Measurements from ENCODE around the gene HOMER2.
"Not testable (repeated sequence)": the region's sequence is repeated elsewhere in the genome, so short reads cannot be mapped to it uniquely, and the experiment has no call there.

HOMER2 gene

GRCh38 chr15:82865981-82866380 lies 86.5 kb downstream of the HOMER2 start:
- in situ Hi-C loops (cut with MboI; ENCODE audit: low sequenced_read_pairs): not testable (repeated sequence)

DNA sequence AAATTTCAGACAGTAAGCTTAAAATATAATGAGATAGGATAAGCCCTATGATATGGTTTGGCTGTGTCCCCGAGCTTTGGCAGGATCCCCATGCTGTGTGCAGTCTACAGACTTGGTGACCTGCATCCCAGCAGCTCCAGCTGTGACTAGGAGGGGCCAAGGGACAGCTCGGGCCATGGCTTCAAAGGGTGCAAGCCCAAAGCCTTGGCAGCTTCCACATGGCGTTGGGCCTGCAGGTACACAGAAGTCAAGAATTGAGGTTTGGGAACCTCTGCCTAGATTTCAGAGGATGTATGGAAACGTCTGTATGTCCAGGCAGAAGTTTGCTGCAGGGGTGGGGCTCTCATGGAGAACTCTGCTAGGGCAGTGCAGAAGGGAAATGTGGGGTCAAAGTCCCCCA lies 86.9 kb downstream of the HOMER2 start:
- in situ Hi-C loops (cut with MboI; ENCODE audit: low sequenced_read_pairs): not testable (repeated sequence)

GRCh38 chr15:82864967-82865366 lies 87.6 kb downstream of the HOMER2 start:
- in situ Hi-C loops (cut with MboI; ENCODE audit: low sequenced_read_pairs): no loop called here

GRCh38 chr15:82862886-82863285 lies 89.6 kb downstream of the HOMER2 start:
- in situ Hi-C loops (cut with MboI; ENCODE audit: low sequenced_read_pairs): no loop called here

DNA sequence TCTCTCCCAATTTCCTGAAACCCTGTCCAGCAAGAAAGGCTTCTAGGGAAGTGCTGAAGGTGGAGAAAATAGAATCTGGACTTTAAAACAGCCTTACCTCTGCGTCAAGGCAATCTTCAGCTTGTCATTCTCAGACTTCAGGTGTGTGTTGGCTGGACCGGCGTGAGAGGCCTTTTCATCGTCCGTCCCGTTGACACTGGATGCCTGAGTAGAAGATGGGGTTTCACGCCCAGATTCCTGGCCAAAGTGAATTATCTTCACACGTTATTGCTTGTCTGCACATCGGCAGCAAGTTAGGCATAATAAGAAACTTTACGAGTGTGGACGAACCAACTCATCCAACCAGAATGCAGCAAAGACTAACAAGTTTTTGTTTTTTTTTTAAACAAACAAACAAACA lies 93.6 kb downstream of the HOMER2 start:
- in situ Hi-C loops (cut with MboI; ENCODE audit: low sequenced_read_pairs): no loop called here

- in situ Hi-C loops (cut with MboI; ENCODE audit: low sequenced_read_pairs): no loop called here
These were observed 95.9 kb downstream of the HOMER2 start for GRCh38 chr15:82856397-82857170.

DNA sequence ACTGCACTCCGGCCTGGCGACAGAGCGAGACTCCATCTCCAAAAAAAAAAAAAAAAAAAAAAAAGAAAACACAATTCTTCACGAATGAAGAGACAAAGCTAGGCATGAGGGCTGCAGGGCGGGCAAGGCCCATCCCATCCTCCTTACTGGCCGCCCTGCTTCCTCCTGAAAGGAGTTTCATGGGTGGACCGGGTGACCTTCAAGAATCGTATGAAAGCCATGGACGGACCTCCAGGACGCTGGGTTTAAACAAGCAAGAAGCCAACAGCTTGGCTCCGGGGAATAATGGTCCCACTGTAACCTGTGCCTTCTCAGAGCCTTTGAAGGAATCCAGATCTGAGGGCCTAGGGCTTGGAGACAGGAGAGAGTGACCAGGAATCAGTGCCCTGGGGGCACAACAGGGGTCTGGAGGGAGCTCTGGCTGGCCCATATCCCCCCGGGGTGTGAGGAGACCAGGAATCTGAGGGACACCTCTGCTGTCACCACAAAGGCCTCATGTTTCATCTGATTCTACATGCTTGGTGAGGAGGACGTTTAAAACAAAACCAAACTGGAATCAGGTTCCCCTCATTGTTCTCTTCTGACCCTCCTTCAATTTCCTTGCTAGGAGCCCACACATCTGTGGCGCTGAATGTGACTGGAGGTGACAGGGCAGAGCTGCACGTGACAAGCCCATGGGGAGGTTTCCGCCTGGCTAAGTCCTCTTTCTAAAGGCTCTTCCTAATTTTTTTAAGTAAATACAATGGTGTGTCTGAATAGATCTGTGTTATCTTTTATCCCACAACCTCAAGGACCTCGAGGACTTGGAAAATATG lies 97.0 kb downstream of the HOMER2 start:
- in situ Hi-C loops (cut with MboI; ENCODE audit: low sequenced_read_pairs): no loop called here

DNA sequence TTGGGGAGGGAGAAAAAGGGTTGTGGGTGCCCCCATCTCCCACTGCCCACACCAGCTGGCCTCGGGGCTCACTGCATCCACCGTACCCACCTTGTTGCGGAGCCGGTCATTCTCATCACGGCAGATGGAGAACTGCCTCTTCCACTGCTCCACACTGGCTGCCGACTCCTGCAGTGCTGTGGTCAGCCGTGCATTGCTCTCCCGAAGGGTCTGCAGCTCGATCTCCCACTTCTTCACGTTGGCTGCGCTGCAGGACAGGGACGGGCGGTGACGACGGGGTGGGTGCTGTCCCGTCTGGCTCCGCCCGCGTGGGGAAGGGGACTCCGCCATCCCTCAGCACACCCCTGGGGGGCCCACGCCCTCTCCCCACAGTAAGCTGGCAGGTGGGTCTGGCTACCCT lies 98.0 kb downstream of the HOMER2 start:
- in situ Hi-C loops (cut with MboI; ENCODE audit: low sequenced_read_pairs): no loop called here

DNA sequence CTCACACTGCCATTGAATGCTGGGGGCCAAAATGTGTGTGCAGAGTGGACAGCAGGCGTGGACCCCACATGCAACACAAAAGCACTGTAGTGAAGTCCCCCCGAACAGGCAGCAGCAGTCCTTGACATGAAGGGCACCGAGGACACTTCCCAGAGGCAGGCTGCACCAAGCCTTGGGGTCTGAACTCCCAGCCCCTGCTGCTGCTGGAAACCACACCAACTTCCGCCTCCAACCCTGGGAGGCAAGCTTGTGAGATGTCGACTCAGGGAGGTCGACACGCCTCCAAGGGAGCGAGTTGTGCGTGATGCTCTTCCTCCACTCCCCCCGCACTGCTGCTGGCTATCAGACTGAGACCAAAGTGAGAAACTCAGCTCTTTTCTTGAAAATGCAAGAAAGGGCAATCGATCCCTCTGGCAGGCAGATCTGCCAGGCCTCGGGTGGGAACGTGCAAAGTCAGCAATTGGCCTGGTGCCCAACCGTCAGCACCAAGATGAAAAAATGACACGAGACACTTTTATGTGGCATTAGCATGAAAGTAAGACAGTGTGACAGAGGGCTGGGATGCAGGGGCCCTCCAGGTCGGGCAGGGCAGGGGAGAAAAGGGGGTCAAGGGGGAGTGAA lies 99.5 kb downstream of the HOMER2 start:
- in situ Hi-C loops (cut with MboI; ENCODE audit: low sequenced_read_pairs): no loop called here

- in situ Hi-C loops (cut with MboI; ENCODE audit: low sequenced_read_pairs): no loop called here
These were observed 100.5 kb downstream of the HOMER2 start for GRCh38 chr15:82851981-82852511.

DNA sequence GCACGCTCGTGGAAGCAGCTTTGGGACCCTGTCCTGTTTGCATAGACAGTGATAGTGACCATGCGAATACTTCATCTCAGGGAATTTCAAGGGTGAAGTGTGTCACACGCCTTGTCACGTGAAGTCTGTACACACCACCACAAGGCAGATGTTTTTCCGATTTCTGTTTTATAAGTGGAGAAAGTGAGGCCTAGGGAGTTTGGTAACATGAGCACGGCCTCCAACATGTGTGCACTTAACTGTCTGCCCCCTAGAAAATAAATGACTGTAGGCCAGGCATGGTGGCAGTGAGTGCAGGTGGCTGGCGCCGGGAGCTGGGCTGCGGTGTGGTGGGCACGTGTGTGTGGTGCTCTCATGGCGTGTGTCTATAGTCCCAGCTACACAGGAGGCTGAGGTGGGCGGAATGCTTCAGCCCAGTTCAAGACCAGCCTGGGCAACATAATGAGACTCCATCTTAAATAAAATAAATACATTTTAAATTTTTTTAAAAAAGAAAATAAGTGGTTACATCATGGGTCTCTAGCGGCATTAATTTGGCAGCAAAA lies 101.1 kb downstream of the HOMER2 start:
- in situ Hi-C loops (cut with MboI; ENCODE audit: low sequenced_read_pairs): no loop called here

DNA sequence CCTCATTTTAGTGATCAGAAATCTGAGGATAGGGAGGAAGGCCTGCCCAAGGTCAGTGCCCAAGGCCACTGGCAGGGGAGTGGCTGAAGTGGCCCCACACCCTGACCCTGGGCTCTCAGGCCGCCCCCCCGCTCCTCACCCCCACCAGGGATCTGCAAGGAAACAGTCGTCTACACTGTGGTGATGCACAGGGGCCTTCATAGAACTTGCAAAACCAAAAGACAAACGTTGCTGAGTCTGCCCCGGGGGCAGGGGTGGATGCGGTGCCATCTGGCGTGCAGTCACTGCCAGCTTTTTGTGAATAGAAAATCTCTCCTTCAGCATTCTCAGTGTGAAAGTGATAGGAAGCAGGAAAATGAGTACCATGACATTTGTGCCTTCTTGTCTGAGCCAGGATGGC lies 101.8 kb downstream of the HOMER2 start:
- in situ Hi-C loops (cut with MboI; ENCODE audit: low sequenced_read_pairs): no loop called here

DNA sequence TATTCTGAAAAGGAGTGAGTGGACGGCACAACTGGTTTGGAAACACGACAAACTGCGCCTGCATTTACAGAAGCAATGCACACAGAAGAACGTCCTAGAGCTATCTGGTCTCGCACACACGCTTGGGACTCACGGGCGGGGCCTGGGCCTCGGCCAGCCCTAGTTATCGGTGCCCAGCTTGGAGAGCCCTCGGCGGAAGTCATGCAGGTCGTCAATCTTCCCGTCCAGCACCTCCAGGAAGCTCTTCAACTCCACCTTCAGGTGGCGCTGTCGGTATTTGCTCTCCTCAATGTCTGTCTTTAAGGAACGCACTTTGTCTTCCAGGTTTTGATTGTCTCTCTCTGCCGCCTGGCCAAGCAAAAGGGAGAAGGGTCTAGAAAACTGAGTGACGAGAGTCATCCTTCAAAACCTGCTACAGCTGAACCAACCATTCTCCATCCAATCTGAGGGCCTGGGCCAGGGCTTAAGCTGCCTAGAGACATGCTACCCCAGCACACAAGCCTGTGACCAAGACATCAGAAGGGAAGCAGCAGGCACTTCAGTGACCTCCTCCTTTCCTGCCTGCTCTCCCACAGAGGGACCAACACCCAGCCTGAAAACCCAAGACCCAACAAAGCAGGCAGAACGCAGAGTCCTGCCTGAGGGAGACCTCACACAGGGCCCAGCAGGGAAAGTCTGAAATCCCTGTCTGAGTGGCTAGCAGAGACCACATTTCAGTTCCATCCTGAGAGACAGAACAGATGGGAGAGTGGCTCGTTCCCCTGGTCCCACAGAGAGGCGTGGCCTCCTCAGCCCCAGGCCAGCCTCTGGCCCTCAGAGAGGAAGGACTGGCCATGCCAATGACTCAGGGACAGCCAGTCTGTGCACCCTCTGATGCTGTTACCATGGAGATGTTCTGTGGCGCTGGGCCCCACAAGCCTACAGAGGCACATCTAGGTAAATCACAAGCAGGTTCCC lies 102.7 kb downstream of the HOMER2 start:
- in situ Hi-C loops (cut with MboI; ENCODE audit: low sequenced_read_pairs): loop anchor here (25.0 kb wide), 1 partner anchor 313 kb away; the partner anchor contains the start of gene RPS17

- in situ Hi-C loops (cut with MboI; ENCODE audit: low sequenced_read_pairs): loop anchor here (25.0 kb wide), 1 partner anchor 311 kb away; the partner anchor contains the start of gene RPS17
These were observed 104.1 kb downstream of the HOMER2 start for GRCh38 chr15:82848241-82848993.

DNA sequence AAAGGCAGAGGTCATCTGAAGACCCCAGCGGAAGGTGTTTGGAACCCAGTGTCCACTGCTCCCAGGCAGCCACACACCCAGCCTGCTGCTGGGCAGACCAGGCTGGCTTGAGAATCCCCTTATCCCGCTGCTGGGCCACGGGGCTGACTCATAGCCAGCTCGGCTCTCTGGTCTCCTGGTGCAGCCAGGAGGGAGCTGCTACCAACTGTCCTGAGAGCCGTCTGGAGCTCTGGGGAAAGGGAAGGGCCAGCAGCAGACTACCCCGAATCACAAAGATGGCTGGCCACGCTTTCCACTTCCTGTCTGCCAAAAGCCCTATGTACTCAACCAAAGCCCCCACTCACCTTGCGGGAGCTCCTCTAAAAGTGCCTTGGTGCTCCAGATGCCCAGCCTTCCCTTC lies 104.8 kb downstream of the HOMER2 start:
- in situ Hi-C loops (cut with MboI; ENCODE audit: low sequenced_read_pairs): loop anchor here (25.0 kb wide), 1 partner anchor 310 kb away; the partner anchor contains the start of gene RPS17

DNA sequence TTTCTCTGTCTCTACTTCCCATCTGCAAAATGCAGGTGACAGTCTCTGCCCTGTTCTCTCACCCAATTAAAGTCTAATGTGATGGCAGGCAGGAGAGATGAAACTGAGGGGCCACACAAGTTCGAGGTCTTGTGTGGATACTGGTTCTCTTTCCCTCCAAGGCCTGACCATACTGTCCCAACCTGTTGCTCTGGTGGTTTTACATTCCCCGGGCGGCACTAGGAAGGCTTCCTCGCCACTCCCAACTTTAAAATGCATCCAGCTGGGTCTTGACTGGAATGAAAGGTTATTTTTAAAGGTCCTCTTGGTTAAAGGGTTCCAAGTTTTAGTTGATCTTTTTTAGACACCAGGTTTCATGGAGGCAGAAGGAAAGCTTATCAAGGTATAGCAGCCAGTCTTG lies 105.9 kb downstream of the HOMER2 start:
- in situ Hi-C loops (cut with MboI; ENCODE audit: low sequenced_read_pairs): loop anchor here (25.0 kb wide), 1 partner anchor 309 kb away; the partner anchor contains the start of gene RPS17

DNA sequence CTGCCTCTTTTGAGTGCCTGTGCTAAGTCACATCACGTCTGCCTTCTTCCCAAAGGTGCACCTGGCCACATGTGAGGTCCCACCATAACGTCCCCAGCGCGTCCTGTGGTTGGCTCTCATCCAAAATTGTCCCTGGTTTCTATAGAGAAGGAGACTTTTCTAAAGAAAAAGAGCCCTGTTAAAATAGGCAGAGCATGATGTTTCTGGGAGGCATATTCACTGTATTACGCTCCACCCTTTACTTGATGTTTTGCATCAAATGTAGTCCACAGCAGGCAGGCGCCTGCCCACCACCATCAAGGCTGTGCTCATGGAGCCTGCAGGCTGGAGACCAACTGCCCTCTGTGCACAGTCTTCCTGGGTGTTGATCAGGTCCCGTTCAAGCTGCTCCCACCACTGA lies 106.8 kb downstream of the HOMER2 start:
- in situ Hi-C loops (cut with MboI; ENCODE audit: low sequenced_read_pairs): loop anchor here (25.0 kb wide), 1 partner anchor 308 kb away; the partner anchor contains the start of gene RPS17

- in situ Hi-C loops (cut with MboI; ENCODE audit: low sequenced_read_pairs): loop anchor here (25.0 kb wide), 1 partner anchor 306 kb away; the partner anchor contains the start of gene RPS17
These were observed 109.0 kb downstream of the HOMER2 start for GRCh38 chr15:82843566-82843965.

GRCh38 chr15:82840166-82840565 lies 112.4 kb downstream of the HOMER2 start:
- in situ Hi-C loops (cut with MboI; ENCODE audit: low sequenced_read_pairs): loop anchor here (25.0 kb wide), 1 partner anchor 303 kb away; the partner anchor contains the start of gene RPS17

Measured in HL-60/S4 (cell line).